HCT116 (cell line): ENCODE data around the gene ACTL6B. TPM values are rescaled to one million over a fixed set of nuclear protein-coding genes. Genes with fewer than 3 reads are reported as not detected.

Source experiments
- ATAC-seq: fragments of 200-7000 bp; cut with Tn5 transposase; 2 replicates; pipeline ENCODE4 v1.9.1; 2020; ENCODE audit warnings: mild to moderate bottlenecking, moderate library complexity
- BruUV-seq: library from RNA; stranded (reverse); fragments of 400-500 nt; replicated peaks from 2 replicates; lab custom pipeline; 2021; lab: Mats Ljungman, UMichigan
- CTCF ChIA-PET: fragments of 300-600 bp; sonication (Branson Sonifier 250); formaldehyde crosslinking; loops from one replicate; lab custom pipeline; 2021; ENCODE audit warnings: antibody characterized with exemption; lab: Charles Lee
- POLR2A ChIA-PET: fragments of 300-600, 350-600 bp; sonication (Branson Sonifier 250); formaldehyde crosslinking; loops from one replicate; lab custom pipeline; 2021; ENCODE audit warnings: antibody characterized with exemption; lab: Charles Lee
- RAD21 ChIA-PET, 2 experiments: fragments of 300-600 bp; sonication (Branson Sonifier 250); formaldehyde crosslinking; loops; one replicate each; lab custom pipeline; 2023; ENCODE audit warnings: low total read pairs in 2 of 2; ENCODE audit not compliant: uncharacterized antibody in 2 of 2, unreplicated experiment in 2 of 2, low non-redundant PET in 1 of 2; lab: Charles Lee
- DNase-seq: peaks from one replicate; pipeline ENCODE4 v3.0.0-alpha.2; 2010; ENCODE audit warnings: low read depth, low spot score
- H2AFZ ChIP-seq: fragments of 200-600 bp; shearing (Covaris generic), sonication (generic); 2 replicates; pipeline ENCODE4 v1.6.1; 2017; ENCODE audit warnings: low read depth, mixed run types, mixed read lengths, antibody characterized with exemption, low read length; ENCODE audit not compliant: poor library complexity, severe bottlenecking
- H3K27ac ChIP-seq: 2 replicates; pipeline ENCODE4 v1.5.1; 2012; ENCODE audit warnings: low read depth, low read length
- H3K27me3 ChIP-seq: fragments of 200-600 bp; sonication (generic); 2 replicates; pipeline ENCODE4 v1.6.1; 2016; ENCODE audit warnings: mixed run types, low read length, mixed read lengths; ENCODE audit not compliant: insufficient read depth
- H3K36me3 ChIP-seq, 2 experiments: fragments of 200-500 bp in 1 of 2; fragments of 200-600 bp in 1 of 2; sonication (Bioruptor generic) in 1 of 2; sonication (generic) in 1 of 2; 2 replicates each; pipeline versions ENCODE4 v1.5.1 to v1.6.1; 2014 to 2016; ENCODE audit warnings: low read length in 2 of 2, inconsistent platforms in 1 of 2, mixed read lengths in 1 of 2, mixed run types in 1 of 2; ENCODE audit not compliant: insufficient read depth in 2 of 2, control insufficient read depth in 1 of 2
- H3K4me1 ChIP-seq, 2 experiments: fragments of 200-600 bp in 1 of 2; sonication (generic) in 1 of 2; 2 replicates each; pipeline versions ENCODE4 v1.5.1 to v1.6.1; 2012 to 2017; ENCODE audit warnings: low read length in 2 of 2, inconsistent platforms in 1 of 2, mild to moderate bottlenecking in 1 of 2, mixed read lengths in 1 of 2, mixed run types in 1 of 2, moderate library complexity in 1 of 2; ENCODE audit not compliant: insufficient read depth in 2 of 2, control insufficient read depth in 1 of 2
- H3K4me2 ChIP-seq: fragments of 200-600 bp; sonication (generic); 2 replicates; pipeline ENCODE4 v1.6.1; 2017; ENCODE audit warnings: mixed run types, low read length, mixed read lengths
- H3K4me3 ChIP-seq, 2 experiments: fragments of 200-600 bp in 1 of 2; sonication (generic) in 1 of 2; replicated peaks in 1 of 2; 2 replicates each; pipeline ENCODE4 v1.5.1; 2011 to 2016; ENCODE audit warnings: low read length in 2 of 2, control low read depth in 1 of 2, low read depth in 1 of 2, mild to moderate bottlenecking in 1 of 2, mixed read lengths in 1 of 2, mixed run types in 1 of 2
- H3K79me2 ChIP-seq: fragments of 200-600 bp; sonication (generic); 2 replicates; pipeline ENCODE4 v1.6.1; 2017; ENCODE audit warnings: mild to moderate bottlenecking, mixed run types, low read length, moderate library complexity, mixed read lengths; ENCODE audit not compliant: insufficient read depth
- H3K9ac ChIP-seq: fragments of 200-600 bp; sonication (generic); 2 replicates; pipeline ENCODE4 v1.6.1; 2016; ENCODE audit warnings: low read length, mixed read lengths
- H3K9me2 ChIP-seq: fragments of 200-600 bp; sonication (generic), shearing (Covaris generic); 2 replicates; pipeline ENCODE4 v1.6.1; 2017; ENCODE audit warnings: mixed run types, mild to moderate bottlenecking, moderate library complexity; ENCODE audit not compliant: insufficient read depth
- H3K9me3 ChIP-seq, 2 experiments: fragments of 200-500 bp in 1 of 2; fragments of 200-600 bp in 1 of 2; sonication (Bioruptor generic) in 1 of 2; sonication (generic) in 1 of 2; 2 replicates each; pipeline ENCODE4 v1.6.1; 2014 to 2017; ENCODE audit warnings: low read length in 2 of 2, mixed read lengths in 2 of 2, inconsistent platforms in 1 of 2, low read depth in 1 of 2, mild to moderate bottlenecking in 1 of 2, mixed run types in 1 of 2, moderate library complexity in 1 of 2; ENCODE audit not compliant: control insufficient read depth in 1 of 2, insufficient read depth in 1 of 2
- H4K20me1 ChIP-seq: fragments of 200-600 bp; sonication (generic), shearing (Covaris generic); 2 replicates; pipeline ENCODE4 v1.6.1; 2017; ENCODE audit warnings: mixed run types, mild to moderate bottlenecking, moderate library complexity; ENCODE audit not compliant: insufficient read depth
- CBX3 ChIP-seq: IDR thresholded peaks from 2 replicates; pipeline ENCODE4 v1.6.1; 2012; ENCODE audit warnings: low read depth
- EZH2 ChIP-seq: fragments of 200-600 bp; sonication (generic); IDR thresholded peaks from 2 replicates; pipeline ENCODE4 v1.6.1; 2017; ENCODE audit warnings: antibody characterized with exemption, mixed run types
- FOSL1 ChIP-seq: IDR thresholded peaks from 2 replicates; pipeline ENCODE4 v1.6.1; 2012; ENCODE audit warnings: low read depth
- ZBTB33 ChIP-seq: IDR thresholded peaks from 2 replicates; pipeline ENCODE4 v1.6.1; 2011; ENCODE audit warnings: mild to moderate bottlenecking, low read length, moderate library complexity; ENCODE audit not compliant: insufficient replicate concordance; ENCODE audit errors: extremely low read depth
- intact Hi-C: fragments of 100-400 bp; cut with micrococcal nuclease; formaldehyde crosslinking; loops from 2 replicates; pipeline ENCODE4 v1.10.0; 2022
- total RNA-seq: library from RNA; stranded (reverse); gene quantifications from one replicate; pipeline ENCODE4 v1.2.1, GENCODE V29; 2021; ENCODE audit not compliant: unreplicated experiment
- TF ChIP-seq, protein P1 (sequence below), 3 experiments: fragments of 200-600 bp in 1 of 3; sonication (generic) in 1 of 3; IDR thresholded peaks in 2 of 3; conservative IDR thresholded peaks in 1 of 3; 2 replicates each; pipeline ENCODE4 v1.5.1; 2012 to 2017; ENCODE audit warnings: low read depth in 2 of 3, low read length in 2 of 3, antibody characterized with exemption in 1 of 3, borderline replicate concordance in 1 of 3, control low read depth in 1 of 3, mild to moderate bottlenecking in 1 of 3, mixed read lengths in 1 of 3, mixed run types in 1 of 3, moderate library complexity in 1 of 3; ENCODE audit not compliant: insufficient read depth in 1 of 3

ACTL6B gene
- total RNA-seq, 1 experiment from 2014 or later: not detected

DNA sequence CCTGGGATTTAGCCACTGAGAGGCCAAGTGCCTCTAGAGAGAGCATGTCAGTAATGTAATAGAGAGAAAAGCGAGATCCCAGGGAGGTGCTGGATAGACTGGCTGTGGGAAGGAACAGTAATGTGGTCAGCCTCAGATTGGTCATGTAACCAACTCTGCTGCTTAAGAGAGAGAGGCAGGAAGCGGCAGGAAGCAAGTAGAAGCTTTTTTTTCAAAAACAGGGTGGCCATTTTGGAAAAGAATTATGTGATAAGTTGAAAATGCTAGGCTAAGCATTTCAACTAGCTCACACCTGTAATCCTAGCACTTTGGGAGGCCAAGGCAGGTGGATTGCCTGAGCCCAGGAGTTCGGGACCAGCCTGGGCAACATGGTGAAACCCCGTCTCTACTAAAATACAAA, 57.8 kb downstream of the ACTL6B start:
- Histone ChIP-seq H3K4me1 (peaks cover 0 to 21% of the 10 kb centered on the region in 2 experiments; a peak in 3 of 4 replicates), H3K36me3 (no peaks in the 10 kb centered on the region), H3K4me2 (no peak overlapping the region), H3K9me2 (no peaks in the 10 kb centered on the region), H3K27ac (no peak overlapping the region), H3K9ac (no peak overlapping the region), H3K27me3 (no peaks in the 10 kb centered on the region), H2AFZ (no peak overlapping the region), H3K4me3 (no peak overlapping the region), H3K79me2 (no peaks in the 10 kb centered on the region), H4K20me1 (no peaks in the 10 kb centered on the region), H3K9me3 (no peaks in the 10 kb centered on the region)
- intact Hi-C loops: no loop called here
- ChIA-PET POLR2A (interaction anchor here (1.5 kb wide), 1 partner anchor 12 kb away, joined by 6 read pairs; the partner anchor contains the start of genes FBXO24 and LRCH4), CTCF (interaction anchor here (1.1 kb wide), 1 partner anchor 10 kb away, joined by 4 read pairs; no protein-coding TSS in a partner anchor), RAD21 (interaction anchor here in 1 of 2 experiments (0.7 kb wide), 1 partner anchor 43 kb away, joined by 3 read pairs; no protein-coding TSS in a partner anchor)
- no peak for ATAC-seq
- TF ChIP-seq EZH2 (no peak), ZBTB33 (no peak), FOSL1 (no peak), CBX3 (no peak)
- TF ChIP-seq, protein P1, sequence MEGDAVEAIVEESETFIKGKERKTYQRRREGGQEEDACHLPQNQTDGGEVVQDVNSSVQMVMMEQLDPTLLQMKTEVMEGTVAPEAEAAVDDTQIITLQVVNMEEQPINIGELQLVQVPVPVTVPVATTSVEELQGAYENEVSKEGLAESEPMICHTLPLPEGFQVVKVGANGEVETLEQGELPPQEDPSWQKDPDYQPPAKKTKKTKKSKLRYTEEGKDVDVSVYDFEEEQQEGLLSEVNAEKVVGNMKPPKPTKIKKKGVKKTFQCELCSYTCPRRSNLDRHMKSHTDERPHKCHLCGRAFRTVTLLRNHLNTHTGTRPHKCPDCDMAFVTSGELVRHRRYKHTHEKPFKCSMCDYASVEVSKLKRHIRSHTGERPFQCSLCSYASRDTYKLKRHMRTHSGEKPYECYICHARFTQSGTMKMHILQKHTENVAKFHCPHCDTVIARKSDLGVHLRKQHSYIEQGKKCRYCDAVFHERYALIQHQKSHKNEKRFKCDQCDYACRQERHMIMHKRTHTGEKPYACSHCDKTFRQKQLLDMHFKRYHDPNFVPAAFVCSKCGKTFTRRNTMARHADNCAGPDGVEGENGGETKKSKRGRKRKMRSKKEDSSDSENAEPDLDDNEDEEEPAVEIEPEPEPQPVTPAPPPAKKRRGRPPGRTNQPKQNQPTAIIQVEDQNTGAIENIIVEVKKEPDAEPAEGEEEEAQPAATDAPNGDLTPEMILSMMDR (IDR thresholded peaks at IDR 0.05 in 2 of 3, conservative IDR thresholded peaks at IDR 0.05 in 1 of 3; ENCODE audit: borderline replicate concordance in 1 of 3, insufficient read depth in 1 of 3, low read depth in 2 of 3, low read length in 2 of 3): no peak
- no peak for DNase-seq
- BruUV-seq: no TSS peak
